ENCODE data around the gene CEP89.
"Not testable (repeated sequence)": the region's sequence is repeated elsewhere in the genome, so short reads cannot be mapped to it uniquely, and the experiment has no call there.

DNA sequence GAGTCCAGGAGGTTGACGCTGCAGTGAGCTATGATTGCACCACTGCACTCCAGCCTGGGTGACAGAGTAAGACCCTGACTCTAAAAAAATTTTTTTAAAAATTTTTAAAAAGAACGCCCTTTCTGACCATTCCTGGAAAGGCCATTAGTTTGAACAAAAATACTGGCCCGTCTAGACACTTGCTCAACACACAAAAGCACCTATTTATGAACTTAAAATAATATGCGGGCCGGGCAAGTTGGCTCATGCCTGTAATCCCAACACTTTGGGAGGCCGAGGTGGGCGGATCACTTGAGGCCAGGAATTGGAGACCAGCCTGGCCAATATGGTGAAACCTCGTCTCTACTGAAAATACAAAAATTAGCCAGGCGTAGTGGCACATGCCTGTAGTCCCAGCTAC is 104.3 kb downstream of the CEP89 start:
- TF ChIP-seq CTCF (IDR thresholded peaks at IDR 0.05; ENCODE audit: borderline replicate concordance, extremely low read depth, low read length, poor library complexity, severe bottlenecking); EZH2 (IDR thresholded peaks at IDR 0.05; ENCODE audit: borderline replicate concordance, low read depth, low read length, severe bottlenecking): not testable (repeated sequence)

All from DND-41 (cell line).